NCI-H2196 (cell line): ENCODE results near the gene ARHGAP26.

Experiments used
- DNase-seq: peaks from one replicate; lab custom pipeline; 2025; ENCODE audit not compliant: unreplicated experiment; lab: John Stamatoyannopoulos, UW

ARHGAP26 gene

GRCh38 chr5:143130613-143131305 is 360.6 kb downstream of the ARHGAP26 start:
- DNase-seq: no peak

DNA sequence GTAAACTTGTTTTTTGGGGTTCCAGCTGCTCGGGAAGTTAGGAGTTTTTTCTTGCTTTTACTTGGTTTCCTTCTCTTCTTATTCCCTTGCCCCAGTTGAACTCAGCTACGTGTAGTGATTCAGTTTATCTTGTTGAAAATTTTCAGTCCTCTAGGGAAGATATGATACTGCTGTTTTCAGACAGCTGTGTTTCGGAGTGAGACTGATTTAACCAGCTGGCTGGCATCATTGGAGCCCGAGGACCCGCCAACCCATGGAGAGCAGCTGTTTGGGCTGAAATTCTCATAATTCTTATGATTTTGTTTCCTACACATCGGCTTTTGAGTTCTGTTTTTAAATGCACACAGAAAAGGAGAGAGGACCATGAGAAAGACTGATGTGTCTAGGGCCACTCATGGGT is 361.8 kb downstream of the ARHGAP26 start:
- DNase-seq: no peak

DNA sequence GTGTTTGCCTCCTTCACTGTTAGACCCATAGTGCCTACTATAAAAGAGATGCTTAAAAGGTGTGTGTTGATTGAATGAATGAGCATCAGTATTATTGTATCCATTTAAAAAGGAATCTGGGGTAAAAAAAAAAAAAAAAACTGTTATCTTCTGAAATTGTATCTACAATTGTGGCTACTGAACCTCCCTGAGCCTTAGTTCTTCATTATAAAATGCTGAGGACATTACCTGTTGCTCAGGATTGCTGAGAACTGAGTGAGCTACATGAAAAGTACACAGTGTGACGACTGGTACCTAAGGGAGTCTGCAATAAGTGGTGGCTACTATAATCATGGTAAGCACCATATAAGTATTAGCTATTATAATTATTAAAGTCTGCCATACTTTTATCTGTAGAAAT is 362.6 kb downstream of the ARHGAP26 start:
- DNase-seq: no peak

DNA sequence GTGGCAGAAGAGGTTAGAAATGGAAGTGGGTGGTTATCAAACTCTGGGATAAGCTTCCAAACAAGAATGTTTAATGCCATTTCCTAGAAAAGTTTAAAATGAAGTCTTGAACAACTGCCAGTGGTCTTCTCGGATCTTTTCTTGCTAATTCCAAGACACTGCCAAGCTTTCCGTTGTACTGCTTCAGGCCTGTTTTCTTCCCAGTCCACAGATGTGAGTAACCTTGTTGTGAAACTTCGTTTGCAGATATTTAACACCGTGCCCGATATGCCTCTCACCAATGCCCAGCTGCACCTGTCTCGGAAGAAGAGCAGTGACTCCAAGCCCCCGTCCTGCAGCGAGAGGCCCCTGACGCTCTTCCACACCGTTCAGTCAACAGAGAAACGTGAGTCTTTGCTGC is 363.5 kb downstream of the ARHGAP26 start:
- DNase-seq: no peak

DNA sequence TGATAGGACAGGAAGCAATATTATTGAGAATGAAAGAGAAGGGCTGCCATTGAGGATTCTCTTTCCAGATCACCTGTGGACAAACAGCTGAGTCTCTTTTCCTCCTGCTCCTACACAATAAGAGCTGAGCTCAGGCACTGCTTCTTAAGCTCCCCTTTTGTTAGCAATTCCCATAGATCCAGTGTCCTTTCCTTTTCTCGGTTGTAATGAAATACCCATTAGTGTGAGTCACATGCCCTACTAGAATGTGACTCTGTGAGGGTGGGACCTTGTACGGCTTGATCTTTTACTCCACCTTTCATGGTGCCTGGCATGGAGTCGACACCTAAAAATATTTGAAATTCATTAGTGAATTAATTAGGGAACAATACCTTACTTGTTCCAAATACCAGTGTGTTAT is 364.1 kb downstream of the ARHGAP26 start:
- no peak for DNase-seq

DNA sequence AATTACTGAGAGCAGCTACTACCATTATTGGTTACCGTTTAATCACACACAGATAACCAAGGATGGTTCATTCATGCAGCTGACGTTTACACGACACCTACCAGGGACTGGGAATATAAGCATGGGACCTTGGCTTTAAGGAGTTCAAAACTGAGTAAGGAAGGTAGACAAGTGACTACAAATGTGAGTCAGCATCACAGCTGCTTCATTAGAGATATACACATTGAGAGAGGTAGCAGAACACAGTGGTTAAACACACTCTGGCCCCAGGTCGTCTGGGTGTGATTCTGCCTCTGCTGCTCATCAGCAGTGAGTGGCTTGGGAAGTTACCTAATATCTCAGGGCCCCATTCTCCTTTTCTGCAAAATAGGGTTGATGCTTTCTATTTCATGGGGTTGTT is 364.7 kb downstream of the ARHGAP26 start:
- no peak for DNase-seq

DNA sequence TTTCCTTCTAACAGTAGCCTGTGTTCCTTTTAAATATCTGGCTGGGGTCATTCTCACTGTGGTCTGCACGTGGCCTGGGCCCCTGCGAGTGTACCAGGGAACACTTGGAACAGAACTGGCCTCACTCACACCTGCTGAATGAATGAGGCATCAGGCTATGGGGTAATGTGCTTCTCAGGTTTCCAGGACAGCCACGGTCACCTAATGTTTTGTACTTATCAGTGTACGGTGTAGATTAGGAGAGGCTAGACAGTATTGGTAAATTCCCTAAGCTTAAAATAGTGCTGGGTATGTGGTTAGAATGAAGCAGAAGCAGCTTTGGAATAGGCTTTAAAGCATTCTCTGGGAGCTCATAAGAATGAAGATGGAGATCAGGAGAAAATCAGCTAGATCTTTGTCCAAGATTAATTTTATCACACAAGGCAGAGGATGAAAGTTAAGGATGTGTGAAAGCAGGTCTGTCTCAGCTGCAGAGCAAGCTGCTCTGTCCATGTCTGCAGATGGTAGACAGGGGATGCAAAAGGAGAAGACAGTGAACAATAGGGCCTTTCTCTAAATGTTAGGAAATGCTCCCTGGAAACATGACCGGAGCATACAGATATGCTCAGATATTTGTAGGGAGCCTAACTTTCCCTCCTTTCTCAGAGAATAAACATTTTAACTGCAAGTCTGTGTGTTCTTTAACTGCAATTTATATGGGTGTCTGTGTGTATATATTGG is 365.8 kb downstream of the ARHGAP26 start:
- DNase-seq: no peak

DNA sequence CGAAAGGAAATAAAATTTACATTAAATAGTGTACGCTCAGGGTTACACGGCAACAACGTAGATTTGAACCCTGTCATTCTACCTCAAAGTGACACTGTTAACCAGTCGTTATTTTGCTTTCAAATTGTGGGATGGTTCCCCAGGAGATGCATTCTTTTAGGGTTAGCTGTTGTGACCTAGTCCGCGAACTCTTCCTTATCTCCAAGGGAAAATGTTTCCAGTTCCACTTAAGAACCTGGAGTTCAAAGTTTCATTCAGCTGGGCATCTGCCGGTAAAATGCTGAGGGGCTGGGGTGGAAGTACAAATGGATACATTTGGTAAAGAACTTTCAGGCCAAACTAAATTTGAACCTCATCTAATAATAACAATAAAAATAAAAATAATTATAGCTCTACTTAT is 368.7 kb downstream of the ARHGAP26 start:
- DNase-seq: no peak

GRCh38 chr5:143139585-143139984 is 369.4 kb downstream of the ARHGAP26 start:
- DNase-seq: no peak

- peak; percentile 80 for DNase-seq
Measured at GRCh38 chr5:143140492-143141203, 370.5 kb downstream of the ARHGAP26 start.

DNA sequence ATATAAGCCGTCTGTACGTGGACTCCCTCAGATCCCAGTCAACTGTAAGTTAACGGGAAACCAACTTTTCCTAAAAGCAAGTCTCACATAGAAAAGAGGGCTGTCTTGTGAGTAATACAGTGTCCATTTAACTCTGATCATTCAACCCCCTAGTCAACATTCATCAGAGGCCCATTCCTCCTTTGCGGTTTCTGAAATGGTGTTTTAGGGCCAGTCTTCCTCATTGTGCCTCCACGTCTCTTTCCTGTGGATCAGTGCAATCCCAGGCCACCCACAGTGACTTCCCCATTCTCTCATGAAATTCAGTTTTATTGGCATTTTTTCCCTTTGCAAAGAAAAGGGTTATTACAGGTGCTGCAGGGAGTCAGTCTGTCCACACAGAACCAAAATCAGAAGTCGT is 371.5 kb downstream of the ARHGAP26 start:
- DNase-seq: no peak

GRCh38 chr5:143142596-143143435 is 372.6 kb downstream of the ARHGAP26 start:
- peak; percentile 48 for DNase-seq

- DNase-seq: no peak
Measured at GRCh38 chr5:143143973-143144372, 373.8 kb downstream of the ARHGAP26 start.

- no peak for DNase-seq
Measured at GRCh38 chr5:143145243-143146160, 375.3 kb downstream of the ARHGAP26 start.

DNA sequence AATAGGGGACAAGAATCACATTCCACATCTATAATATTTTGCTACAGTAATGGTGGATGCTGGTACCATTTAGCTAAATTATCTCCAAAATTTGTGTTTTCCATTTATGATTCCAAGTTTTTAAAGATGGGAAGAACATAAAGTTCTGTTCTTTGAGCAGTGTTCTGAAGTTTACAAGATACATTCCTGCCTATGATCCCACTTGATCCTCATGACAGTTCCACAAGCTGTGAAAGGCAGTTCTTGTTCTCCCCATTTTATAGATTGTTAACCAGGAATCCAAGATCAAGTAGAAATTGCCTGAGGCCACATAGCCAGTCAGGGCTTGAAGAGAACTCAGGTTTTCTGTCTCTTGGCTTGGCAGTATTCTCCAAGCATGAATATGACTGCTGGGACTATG is 376.0 kb downstream of the ARHGAP26 start:
- no peak for DNase-seq

- DNase-seq: no peak
Measured at GRCh38 chr5:143147383-143147782, 377.2 kb downstream of the ARHGAP26 start.

DNA sequence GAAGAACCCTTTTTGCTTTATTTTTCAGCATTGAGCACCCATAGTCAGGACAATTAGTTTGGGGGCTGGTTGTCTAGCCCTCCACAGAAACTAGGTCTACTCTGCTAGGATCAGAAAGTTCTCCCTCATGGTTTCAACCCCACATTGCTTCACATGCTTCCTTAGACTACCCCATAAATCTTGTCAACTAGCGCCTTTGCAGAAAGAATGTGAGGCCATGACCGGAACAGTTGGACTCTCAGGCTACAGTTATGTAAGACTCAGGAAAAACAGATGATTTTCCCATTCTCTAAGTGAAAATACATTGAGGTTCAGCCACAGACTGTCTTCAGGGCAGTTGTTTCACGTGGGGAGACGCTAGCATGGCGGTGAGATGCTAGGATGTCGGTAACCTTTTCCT is 377.7 kb downstream of the ARHGAP26 start:
- DNase-seq: no peak

DNA sequence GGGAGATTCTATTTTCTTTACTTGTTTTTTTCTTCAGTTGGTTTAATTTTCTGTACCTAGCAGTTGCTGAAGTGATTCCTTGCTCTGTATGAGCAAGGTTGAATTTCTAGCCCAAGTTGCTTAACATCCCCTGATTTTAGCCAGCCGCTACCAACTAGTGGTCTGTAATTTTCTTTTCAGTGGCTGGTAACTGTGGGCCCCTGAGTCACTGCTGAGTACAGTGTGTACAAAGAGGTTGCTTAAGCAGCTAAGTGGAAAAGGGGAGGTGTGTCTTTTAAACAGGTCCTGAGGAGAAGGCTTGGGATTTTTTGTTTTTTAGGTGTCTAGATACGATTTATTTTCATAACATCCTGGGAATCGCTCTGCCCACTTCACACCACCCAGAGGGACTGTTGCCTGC is 378.6 kb downstream of the ARHGAP26 start:
- DNase-seq: no peak

GRCh38 chr5:143149759-143150158 is 379.6 kb downstream of the ARHGAP26 start:
- DNase-seq: no peak

GRCh38 chr5:143151056-143151700 is 381.0 kb downstream of the ARHGAP26 start:
- DNase-seq: no peak
